Sigmoid colon (tissue), 3 donors: ENCODE results near the gene PRKN.

Experiments used
- POLR2A ChIP-seq, 2 donors: fragments of 450-650 bp; IDR thresholded peaks; one replicate each; pipeline ENCODE4 v1.6.1; 2016; ENCODE audit warnings: antibody characterized with exemption in 2 of 2, mild to moderate bottlenecking in 2 of 2, moderate library complexity in 2 of 2
- TF ChIP-seq, protein P1 (sequence below), 4 experiments: fragments of 450-650 bp in 3 of 4; fragments of 200-600 bp in 1 of 4; IDR thresholded peaks; one replicate each; pipeline ENCODE4 v1.5.1; 2016 to 2019; ENCODE audit warnings: antibody characterized with exemption in 4 of 4, mild to moderate bottlenecking in 3 of 4, moderate library complexity in 2 of 4

DNA sequence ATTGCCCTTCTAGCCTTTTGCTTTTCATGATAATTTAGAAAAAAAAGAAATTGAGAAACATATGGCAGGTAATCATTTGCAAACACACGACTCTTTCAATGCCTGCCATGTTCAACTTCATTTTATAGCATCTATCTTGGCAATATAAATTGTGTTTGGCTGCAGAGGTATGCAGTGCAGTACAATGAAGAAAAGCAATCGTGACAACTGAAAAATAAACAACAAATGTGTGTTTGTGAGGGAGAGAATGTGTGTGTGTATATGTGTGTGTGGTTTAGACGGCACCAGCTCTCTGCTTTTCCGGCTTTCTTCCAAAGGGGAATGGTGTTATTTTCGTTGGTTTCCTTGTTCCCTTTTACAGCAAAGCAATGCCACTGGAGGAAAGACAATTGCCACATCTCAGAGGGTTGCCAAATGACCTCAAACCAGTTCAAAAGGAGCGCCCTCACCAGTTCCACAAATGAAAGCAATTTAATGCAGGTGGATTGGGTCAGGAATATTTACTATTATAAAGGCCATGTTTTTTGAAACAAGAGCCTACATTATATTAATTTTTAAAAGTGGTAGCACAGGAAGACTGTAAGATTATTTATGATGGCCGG, 587.2 kb downstream of the PRKN start:
- TF ChIP-seq, protein P1, sequence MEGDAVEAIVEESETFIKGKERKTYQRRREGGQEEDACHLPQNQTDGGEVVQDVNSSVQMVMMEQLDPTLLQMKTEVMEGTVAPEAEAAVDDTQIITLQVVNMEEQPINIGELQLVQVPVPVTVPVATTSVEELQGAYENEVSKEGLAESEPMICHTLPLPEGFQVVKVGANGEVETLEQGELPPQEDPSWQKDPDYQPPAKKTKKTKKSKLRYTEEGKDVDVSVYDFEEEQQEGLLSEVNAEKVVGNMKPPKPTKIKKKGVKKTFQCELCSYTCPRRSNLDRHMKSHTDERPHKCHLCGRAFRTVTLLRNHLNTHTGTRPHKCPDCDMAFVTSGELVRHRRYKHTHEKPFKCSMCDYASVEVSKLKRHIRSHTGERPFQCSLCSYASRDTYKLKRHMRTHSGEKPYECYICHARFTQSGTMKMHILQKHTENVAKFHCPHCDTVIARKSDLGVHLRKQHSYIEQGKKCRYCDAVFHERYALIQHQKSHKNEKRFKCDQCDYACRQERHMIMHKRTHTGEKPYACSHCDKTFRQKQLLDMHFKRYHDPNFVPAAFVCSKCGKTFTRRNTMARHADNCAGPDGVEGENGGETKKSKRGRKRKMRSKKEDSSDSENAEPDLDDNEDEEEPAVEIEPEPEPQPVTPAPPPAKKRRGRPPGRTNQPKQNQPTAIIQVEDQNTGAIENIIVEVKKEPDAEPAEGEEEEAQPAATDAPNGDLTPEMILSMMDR (IDR thresholded peaks at IDR 0.05) = no peak
- TF ChIP-seq POLR2A (IDR thresholded peaks at IDR 0.05) = no peak
